SK-N-MC (cell line): ENCODE measurements around the gene FAM20B.
A peak's percentile ranks its signal among the peaks of the same experiment; 100 is the strongest.

Source experiments
- DNase-seq: peaks from one replicate; pipeline ENCODE4 v3.0.0-alpha.2; 2011; ENCODE audit warnings: low read depth, low spot score
- H3K27ac ChIP-seq: fragments of 200-600 bp; sonication (generic); 2 replicates; pipeline ENCODE4 v1.5.1; 2016; ENCODE audit warnings: mixed run types
- H3K36me3 ChIP-seq: fragments of 200-600 bp; sonication (generic); 2 replicates; pipeline ENCODE4 v1.6.1; 2017; ENCODE audit warnings: antibody characterized with exemption, low read length, mixed read lengths; ENCODE audit not compliant: insufficient read depth
- H3K4me3 ChIP-seq: fragments of 200-600 bp; sonication (generic); 2 replicates; pipeline ENCODE4 v1.5.1; 2016
- H3K9ac ChIP-seq: fragments of 200-600 bp; sonication (generic); 2 replicates; pipeline ENCODE4 v1.8.0; 2017; ENCODE audit warnings: mixed run types, mixed read lengths; ENCODE audit not compliant: insufficient read length
- H3K9me3 ChIP-seq: fragments of 200-600 bp; sonication (generic); 2 replicates; pipeline ENCODE4 v1.6.1; 2017; ENCODE audit warnings: low read depth, mild to moderate bottlenecking, antibody characterized with exemption, low read length, moderate library complexity, mixed read lengths
- EZH2 ChIP-seq: fragments of 200-600 bp; sonication (generic); IDR thresholded peaks from one replicate; pipeline ENCODE4 v1.6.1; 2017; ENCODE audit warnings: antibody characterized with exemption
- FOXP2 ChIP-seq: optimal IDR thresholded peaks from 2 replicates; pipeline ENCODE3; 2011; ENCODE audit warnings: mild to moderate bottlenecking, moderate library complexity; ENCODE audit not compliant: insufficient read depth; ENCODE audit errors: extremely low read length, control extremely low read depth
- POLR2AphosphoS5 ChIP-seq: IDR thresholded peaks from 2 replicates; pipeline ENCODE4 v1.6.1; 2012; ENCODE audit warnings: mild to moderate bottlenecking, low read depth, low read length, borderline replicate concordance

The FAM20B gene

DNA sequence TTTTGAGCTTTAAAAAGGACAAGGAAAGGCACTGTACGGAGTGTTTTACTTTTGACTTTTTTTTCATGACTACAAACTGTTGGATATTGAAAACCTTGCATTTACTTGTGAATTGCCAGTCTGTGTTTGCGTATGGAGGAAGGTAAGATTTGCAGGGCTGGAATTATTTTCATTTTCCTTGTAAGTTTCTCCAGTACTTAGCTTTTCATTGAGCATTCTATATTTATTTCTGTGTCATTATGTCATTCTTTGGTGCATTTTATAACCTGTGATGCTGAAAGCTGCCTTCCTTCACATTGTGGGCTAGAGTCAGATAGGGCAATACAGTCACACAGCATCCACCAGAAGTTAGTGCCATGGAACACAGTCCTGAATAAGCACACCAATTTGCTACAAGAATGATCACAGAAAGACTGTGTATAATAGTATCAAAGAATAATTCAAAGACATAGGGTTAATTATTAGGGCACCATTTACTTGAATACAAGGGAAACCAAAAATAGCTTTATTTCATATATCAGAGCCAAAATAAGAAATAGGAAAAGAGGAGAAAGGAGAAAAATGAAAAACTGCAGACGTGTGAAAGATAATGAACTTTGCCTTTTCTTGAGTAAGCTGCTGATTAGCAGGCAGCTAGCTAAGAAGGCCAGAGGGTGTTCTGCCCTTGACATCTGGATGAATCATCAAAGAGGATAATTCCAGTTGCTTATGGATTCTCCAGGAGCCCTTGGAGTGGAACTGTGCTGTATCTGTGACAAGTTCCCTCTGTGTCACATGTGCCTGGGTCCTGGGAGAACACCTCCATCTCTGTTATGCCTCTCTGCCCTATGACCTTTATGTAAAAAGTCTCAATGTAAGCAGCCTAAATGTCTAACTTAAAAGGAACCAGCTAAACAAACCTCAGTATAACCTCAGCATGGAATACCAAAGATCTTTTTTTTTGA, 8.0 kb upstream of the FAM20B start:
- Histone ChIP-seq H3K27ac (no peak overlapping the region), H3K4me3 (no peak overlapping the region), H3K36me3 (no peaks in the 10 kb centered on the region), H3K9ac (no peak overlapping the region), H3K9me3 (no peaks in the 10 kb centered on the region)
- TF ChIP-seq FOXP2 (no peak), EZH2 (no peak), POLR2AphosphoS5 (no peak)
- no peak for DNase-seq

DNA sequence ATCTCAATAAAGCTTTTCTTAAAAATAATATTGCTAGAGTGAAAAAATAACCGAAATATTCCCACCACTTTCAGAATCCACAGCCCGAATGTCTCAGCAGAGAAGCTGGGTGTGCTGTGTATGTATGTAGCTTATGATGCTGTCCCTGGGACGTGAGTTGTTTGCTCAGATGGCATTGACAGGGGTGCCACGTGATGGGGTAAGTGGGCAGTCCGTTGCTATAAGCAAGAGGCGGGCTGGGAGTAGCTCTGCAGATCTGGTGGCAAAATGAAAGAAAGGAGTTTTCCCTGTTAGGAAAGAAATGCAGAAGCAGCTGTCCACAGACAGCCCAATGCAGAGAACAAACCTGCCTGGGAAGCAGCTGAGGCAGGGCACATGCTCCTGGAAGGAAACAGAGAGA, 3.8 kb upstream of the FAM20B start:
- Histone ChIP-seq H3K9me3 (no peaks in the 10 kb centered on the region), H3K9ac (no peak overlapping the region), H3K4me3 (no peak overlapping the region), H3K36me3 (no peaks in the 10 kb centered on the region), H3K27ac (no peak overlapping the region)
- DNase-seq: no peak
- TF ChIP-seq EZH2 (no peak), POLR2AphosphoS5 (no peak), FOXP2 (no peak)

GRCh38 chr1:179023946-179024650, 1.6 kb upstream of the FAM20B start:
- DNase-seq: no peak
- TF ChIP-seq EZH2 (no peak), FOXP2 (no peak), POLR2AphosphoS5 (no peak)
- no peak overlapping the region for H3K4me3 ChIP-seq
- H3K9ac ChIP-seq: no peak overlapping the region
- no peaks in the 10 kb centered on the region for H3K36me3 ChIP-seq
- H3K9me3 ChIP-seq: no peaks in the 10 kb centered on the region
- no peak overlapping the region for H3K27ac ChIP-seq

- Histone ChIP-seq H3K4me3 (peak overlapping the region; percentile 89), H3K9ac (peak overlapping the region; percentile 86), H3K9me3 (no peaks in the 10 kb centered on the region), H3K36me3 (no peaks in the 10 kb centered on the region), H3K27ac (peak overlapping the region; percentile 43; the same call in 1 of the 2 replicates)
- no peak for DNase-seq
- TF ChIP-seq EZH2: no peak
- TF ChIP-seq FOXP2: no peak
- TF ChIP-seq POLR2AphosphoS5: no peak
Observed at GRCh38 chr1:179025975-179026812, 500 bp downstream of the FAM20B start.

DNA sequence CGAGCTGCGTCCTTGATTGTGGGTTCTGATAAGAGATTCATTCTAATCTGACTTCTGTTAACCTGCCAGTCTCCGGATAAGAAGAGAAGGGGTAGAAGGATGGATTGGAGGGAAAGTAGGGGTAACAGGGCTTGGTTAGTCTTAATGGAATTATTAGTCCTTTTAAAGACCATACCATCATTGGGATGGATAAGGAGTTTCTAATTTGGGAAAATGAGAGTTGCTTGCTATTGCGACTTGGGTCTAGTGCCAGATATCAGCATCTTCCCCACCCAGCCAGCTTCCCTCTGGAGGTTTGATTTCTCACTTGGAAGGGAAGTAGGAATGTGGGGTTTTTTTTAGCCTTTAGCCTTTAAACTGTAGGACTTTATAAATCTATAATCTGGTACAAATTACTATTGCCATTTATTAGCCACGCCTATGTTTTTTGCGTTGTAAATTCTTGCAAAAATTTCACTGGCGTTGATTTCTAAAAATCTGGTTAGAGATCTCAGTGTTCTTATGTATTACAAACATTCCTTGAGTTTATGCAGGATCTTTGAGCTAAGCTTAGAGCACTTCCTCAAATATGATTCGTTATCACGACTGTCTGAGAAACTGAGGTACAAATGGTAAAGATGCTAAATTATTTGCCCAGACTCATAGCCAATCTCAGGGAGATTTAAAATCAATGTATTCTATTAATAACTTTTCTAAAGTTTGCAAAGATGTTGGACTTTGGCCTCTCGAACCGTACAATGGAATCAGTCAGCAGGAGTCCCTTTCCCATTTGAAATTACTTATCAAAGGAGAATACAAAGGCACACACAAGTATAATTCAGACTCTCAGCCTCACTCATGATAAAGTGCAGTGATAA, 1.3 kb downstream of the FAM20B start:
- peak overlapping the region; percentile 89 for H3K4me3 ChIP-seq
- peak overlapping the region; percentile 86 for H3K9ac ChIP-seq
- TF ChIP-seq POLR2AphosphoS5: no peak
- no peak for TF ChIP-seq EZH2
- TF ChIP-seq FOXP2: no peak
- no peak for DNase-seq
- no peaks in the 10 kb centered on the region for H3K36me3 ChIP-seq
- H3K27ac ChIP-seq: 0 out of 2 replicates have a peak overlapping the region, but pooled peaks have one; percentile 43
- no peaks in the 10 kb centered on the region for H3K9me3 ChIP-seq

- no peak for DNase-seq
- Histone ChIP-seq H3K27ac (no peak overlapping the region), H3K9ac (no peak overlapping the region), H3K9me3 (no peaks in the 10 kb centered on the region), H3K4me3 (no peak overlapping the region), H3K36me3 (no peaks in the 10 kb centered on the region)
- TF ChIP-seq FOXP2 (no peak), EZH2 (no peak), POLR2AphosphoS5 (no peak)
Observed at GRCh38 chr1:179029321-179029759, 3.6 kb downstream of the FAM20B start.

GRCh38 chr1:179030130-179030529, 4.4 kb downstream of the FAM20B start:
- Histone ChIP-seq H3K9ac (no peak overlapping the region), H3K27ac (no peak overlapping the region), H3K36me3 (no peaks in the 10 kb centered on the region), H3K9me3 (no peaks in the 10 kb centered on the region), H3K4me3 (no peak overlapping the region)
- no peak for TF ChIP-seq EZH2
- no peak for DNase-seq

DNA sequence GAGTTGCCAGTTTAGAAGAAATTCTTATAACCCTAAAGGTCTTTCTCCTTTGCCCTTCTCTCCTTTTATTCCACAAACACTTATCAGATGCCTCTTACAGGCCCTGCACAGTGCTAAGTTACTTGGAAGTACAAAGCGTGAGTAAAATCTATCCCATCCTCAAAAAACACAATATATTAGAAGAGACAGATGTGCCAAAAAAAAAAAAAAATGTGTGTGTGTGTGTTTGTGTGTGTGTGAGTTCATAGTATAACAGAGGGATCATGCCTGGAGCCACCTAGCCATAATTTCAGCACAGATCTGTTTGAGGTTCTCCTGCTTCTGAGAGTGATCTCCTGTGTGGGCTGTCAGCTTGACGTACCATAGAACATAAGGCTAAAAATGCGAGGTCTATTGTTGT, 5.0 kb downstream of the FAM20B start:
- Histone ChIP-seq H3K4me3 (no peak overlapping the region), H3K9me3 (no peaks in the 10 kb centered on the region), H3K36me3 (no peaks in the 10 kb centered on the region), H3K9ac (no peak overlapping the region), H3K27ac (no peak overlapping the region)
- TF ChIP-seq POLR2AphosphoS5 (no peak), EZH2 (no peak), FOXP2 (no peak)
- no peak for DNase-seq
